H9 (cell line): ENCODE data around the gene PRRX1. TPM values are rescaled to one million over a fixed set of nuclear protein-coding genes. Genes with fewer than 3 reads are reported as not detected.

ENCODE experiments used
- DNase-seq: peaks from one replicate; pipeline ENCODE4 v3.0.0-alpha.2; 2017
- H2AFZ ChIP-seq: one replicate; pipeline ENCODE4 v1.6.1; 2013; ENCODE audit warnings: mild to moderate bottlenecking, low read length, control low read depth, moderate library complexity
- H2AK5ac ChIP-seq: 2 replicates; pipeline ENCODE4 v1.6.1; 2013; ENCODE audit warnings: low read length, control low read depth, mixed read lengths; ENCODE audit not compliant: insufficient read length
- H2BK120ac ChIP-seq: one replicate; pipeline ENCODE4 v1.6.1; 2013; ENCODE audit warnings: low read depth, mild to moderate bottlenecking, low read length, control low read depth, inconsistent platforms; ENCODE audit not compliant: poor library complexity, severe bottlenecking
- H2BK12ac ChIP-seq: 2 replicates; pipeline ENCODE4 v1.6.1; 2013; ENCODE audit warnings: low read length, control low read depth, mixed read lengths, low read depth; ENCODE audit not compliant: insufficient read length
- H2BK15ac ChIP-seq: 2 replicates; pipeline ENCODE4 v1.6.1; 2013; ENCODE audit warnings: low read depth, low read length, control low read depth
- H2BK20ac ChIP-seq: one replicate; pipeline ENCODE4 v1.6.1; 2013; ENCODE audit warnings: low read depth, mild to moderate bottlenecking, low read length, control low read depth, inconsistent platforms; ENCODE audit not compliant: poor library complexity, severe bottlenecking
- H2BK5ac ChIP-seq: 2 replicates; pipeline ENCODE4 v1.6.1; 2013; ENCODE audit warnings: low read length, control low read depth, mixed read lengths; ENCODE audit not compliant: insufficient read length
- H3K14ac ChIP-seq: 2 replicates; pipeline ENCODE4 v1.6.1; 2013; ENCODE audit warnings: low read length, control low read depth; ENCODE audit not compliant: insufficient read depth
- H3K18ac ChIP-seq: 2 replicates; pipeline ENCODE4 v1.6.1; 2013; ENCODE audit warnings: low read depth, mild to moderate bottlenecking, mixed read lengths, low read length, control low read depth; ENCODE audit not compliant: insufficient read length
- H3K23ac ChIP-seq: 2 replicates; pipeline ENCODE4 v1.6.1; 2013; ENCODE audit warnings: low read length, control low read depth, mixed read lengths, low read depth; ENCODE audit not compliant: insufficient read length
- H3K23me2 ChIP-seq: 2 replicates; pipeline ENCODE4 v1.6.1; 2013; ENCODE audit warnings: low read depth, mild to moderate bottlenecking, mixed read lengths, low read length, control low read depth; ENCODE audit not compliant: insufficient read length, poor library complexity, severe bottlenecking
- H3K27ac ChIP-seq: 2 replicates; pipeline ENCODE4 v1.5.1; 2013; ENCODE audit warnings: low read length, control low read depth, mixed read lengths, low read depth; ENCODE audit not compliant: insufficient read length
- H3K27me3 ChIP-seq: 2 replicates; pipeline ENCODE4 v1.6.1; 2013; ENCODE audit warnings: low read length, control low read depth, inconsistent platforms; ENCODE audit not compliant: insufficient read depth
- H3K4ac ChIP-seq: 2 replicates; pipeline ENCODE4 v1.6.1; 2013; ENCODE audit warnings: low read depth, mild to moderate bottlenecking, control low read depth, inconsistent platforms, low read length, moderate library complexity
- H3K4me1 ChIP-seq: 2 replicates; pipeline ENCODE4 v1.6.1; 2013; ENCODE audit warnings: low read length, control low read depth, inconsistent platforms; ENCODE audit not compliant: insufficient read depth
- H3K4me2 ChIP-seq: 2 replicates; pipeline ENCODE4 v1.6.1; 2013; ENCODE audit warnings: low read length, control low read depth, mixed read lengths; ENCODE audit not compliant: insufficient read length, insufficient read depth
- H3K56ac ChIP-seq: 2 replicates; pipeline ENCODE4 v1.6.1; 2013; ENCODE audit warnings: low read depth, mild to moderate bottlenecking, mixed read lengths, low read length, control low read depth; ENCODE audit not compliant: insufficient read length
- H3K79me1 ChIP-seq: 2 replicates; pipeline ENCODE4 v1.6.1; 2013; ENCODE audit warnings: low read depth, mild to moderate bottlenecking, moderate library complexity, low read length, control low read depth, inconsistent platforms; ENCODE audit not compliant: insufficient read depth, poor library complexity, severe bottlenecking
- H3K79me2 ChIP-seq: 2 replicates; pipeline ENCODE4 v1.6.1; 2013; ENCODE audit warnings: low read length, control low read depth, inconsistent platforms; ENCODE audit not compliant: insufficient read depth
- H3K9ac ChIP-seq: 2 replicates; pipeline ENCODE4 v1.6.1; 2013; ENCODE audit warnings: low read length, control low read depth, mixed read lengths; ENCODE audit not compliant: insufficient read length; ENCODE audit errors: extremely low read depth
- H3K9me3 ChIP-seq: one replicate; pipeline ENCODE4 v1.6.1; 2013; ENCODE audit warnings: low read depth, low read length, inconsistent platforms; ENCODE audit not compliant: control insufficient read depth
- H3T11ph ChIP-seq: one replicate; pipeline ENCODE4 v1.6.1; 2013; ENCODE audit warnings: mild to moderate bottlenecking, low read length, control low read depth, inconsistent platforms
- H4K20me1 ChIP-seq: one replicate; pipeline ENCODE4 v1.6.1; 2013; ENCODE audit not compliant: control insufficient read depth, insufficient read length, insufficient read depth
- H4K5ac ChIP-seq: 2 replicates; pipeline ENCODE4 v1.6.1; 2013; ENCODE audit warnings: low read depth, mild to moderate bottlenecking, mixed read lengths, low read length, control low read depth; ENCODE audit not compliant: insufficient read length
- H4K8ac ChIP-seq: replicated peaks from 2 replicates; pipeline ENCODE4 v1.6.1; 2013; ENCODE audit warnings: low read length, control low read depth, mixed read lengths, low read depth; ENCODE audit not compliant: insufficient read length
- H4K91ac ChIP-seq: 2 replicates; pipeline ENCODE4 v1.6.1; 2013; ENCODE audit warnings: low read depth, mild to moderate bottlenecking, moderate library complexity, mixed read lengths, low read length, control low read depth; ENCODE audit not compliant: insufficient read length
- H3K27ac Mint-ChIP-seq, 3 experiments: 2 replicates in 2 of 3; 3 replicates in 1 of 3; pipeline ENCODE4 v1.8.0; 2020 to 2021; ENCODE audit warnings: mixed read lengths in 3 of 3, mild to moderate bottlenecking in 1 of 3, moderate library complexity in 1 of 3
- H3K27me3 Mint-ChIP-seq: 2 replicates; pipeline ENCODE4 v1.8.0; 2021; ENCODE audit warnings: low read depth, mild to moderate bottlenecking, moderate library complexity, mixed read lengths
- H3K36me3 Mint-ChIP-seq, 3 experiments: 2 replicates in 2 of 3; 3 replicates in 1 of 3; pipeline ENCODE4 v1.8.0; 2020 to 2021; ENCODE audit warnings: low read depth in 3 of 3, mixed read lengths in 3 of 3; ENCODE audit not compliant: insufficient read depth in 1 of 3
- H3K4me1 Mint-ChIP-seq, 2 experiments: 2 replicates each; pipeline ENCODE4 v1.8.0; 2020; ENCODE audit warnings: mixed read lengths in 2 of 2
- H3K4me3 Mint-ChIP-seq, 2 experiments: 2 replicates in 1 of 2; 3 replicates in 1 of 2; pipeline ENCODE4 v1.8.0; 2020 to 2021; ENCODE audit warnings: mild to moderate bottlenecking in 2 of 2, mixed read lengths in 2 of 2, moderate library complexity in 1 of 2
- H3K9me3 Mint-ChIP-seq, 2 experiments: 2 replicates in 1 of 2; 3 replicates in 1 of 2; pipeline ENCODE4 v1.8.0; 2020; ENCODE audit warnings: mild to moderate bottlenecking in 2 of 2, mixed read lengths in 2 of 2, moderate library complexity in 1 of 2
- CTCF ChIP-seq: fragments of 200-600 bp; sonication (generic); conservative IDR thresholded peaks from 3 replicates; pipeline ENCODE4 v1.8.0; 2021; ENCODE audit warnings: antibody characterized with exemption, mild to moderate bottlenecking
- WGBS: extraction: QIAGEN DNeasy Blood & Tissue Kit; methylation state at CpG from one replicate; pipeline ENCODE4 v1.1.7; 2013; ENCODE audit warnings: missing lambda C conversion rate, low lambda C conversion rate, mixed read lengths; ENCODE audit not compliant: insufficient read length; ENCODE audit errors: extremely low coverage; 5-methylcytosine and 5-hydroxymethylcytosine counted together
- total RNA-seq: library from RNA; stranded (reverse); gene quantifications from 2 replicates; pipeline ENCODE4 v1.2.1, GENCODE V29; 2021

PRRX1 gene
- total RNA-seq, 1 experiment from 2014 or later: not detected

DNA sequence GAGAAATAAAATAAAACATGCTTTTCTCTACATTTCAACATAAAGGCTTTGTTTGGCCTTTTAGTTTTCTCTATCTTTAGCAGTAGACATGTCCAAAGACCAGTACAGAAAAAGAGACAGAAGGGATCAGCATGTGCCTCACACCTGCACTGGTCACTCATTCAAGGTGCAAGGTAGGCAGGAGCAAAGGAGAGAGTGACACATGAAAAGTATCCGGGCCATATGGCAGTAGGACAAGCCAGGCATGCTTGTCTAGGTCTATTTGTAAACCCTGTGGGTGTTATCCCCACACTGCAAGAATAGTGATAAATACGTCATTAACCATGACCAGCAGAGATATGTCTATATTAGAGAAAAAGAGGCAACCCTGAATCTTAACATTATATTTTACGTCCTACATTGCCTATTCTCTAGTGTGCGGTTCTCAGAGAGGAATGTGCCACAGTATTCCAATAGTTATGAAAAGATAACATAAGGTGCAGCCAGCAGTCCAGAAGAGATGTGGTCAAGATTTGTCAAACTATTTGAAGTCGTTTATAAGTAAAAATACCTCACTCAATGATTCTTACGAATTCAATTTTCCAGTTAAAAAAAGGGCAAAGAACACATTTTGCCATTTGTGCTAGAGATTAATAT lies 32.1 kb downstream of the PRRX1 start:
- Histone ChIP-seq H2BK120ac (no peak overlapping the region), H4K5ac (no peak overlapping the region), H3K23me2 (no peaks in the 10 kb centered on the region), H3K9ac (no peak overlapping the region), H2BK20ac (no peak overlapping the region), H3K27ac (no peak overlapping the region), H2BK12ac (no peak overlapping the region), H3K27me3 (no peaks in the 10 kb centered on the region), H3K9me3 (no peaks in the 10 kb centered on the region), H3K18ac (no peak overlapping the region), H4K20me1 (no peaks in the 10 kb centered on the region), H3K79me2 (no peaks in the 10 kb centered on the region), H3K4me1 (no peaks in the 10 kb centered on the region), H3K14ac (no peak overlapping the region), H3K56ac (no peak overlapping the region), H3K4ac (no peak overlapping the region), H3K4me2 (no peak overlapping the region), H4K91ac (no peak overlapping the region), H4K8ac (no peak overlapping the region), H3T11ph (no peak overlapping the region), H2AK5ac (no peak overlapping the region), H2BK15ac (no peak overlapping the region), H3K79me1 (no peaks in the 10 kb centered on the region), H2BK5ac (no peak overlapping the region), H2AFZ (no peak overlapping the region), H3K23ac (no peak overlapping the region)
- H3K27me3 Mint-ChIP-seq: no peaks in the 10 kb centered on the region
- no peaks in the 10 kb centered on the region for H3K9me3 Mint-ChIP-seq
- DNase-seq: no peak
- H3K4me1 Mint-ChIP-seq: no peaks in the 10 kb centered on the region
- H3K27ac Mint-ChIP-seq: no peak overlapping the region
- WGBS: no CpG with 5 or more reads among the region's 6 CpGs
- TF ChIP-seq CTCF: no peak
- H3K4me3 Mint-ChIP-seq: no peak overlapping the region
- no peaks in the 10 kb centered on the region for H3K36me3 Mint-ChIP-seq
